ENCODE results near the gene TRIM29. TPM values are rescaled to one million over a fixed set of nuclear protein-coding genes. Genes with fewer than 3 reads are reported as not detected.
A peak's percentile ranks its signal among the peaks of the same experiment; 100 is the strongest.
"Not testable (repeated sequence)": the region's sequence is repeated elsewhere in the genome, so short reads cannot be mapped to it uniquely, and the experiment has no call there.

TRIM29 gene
- total and polyA plus RNA-seq, 2 experiments from 2014 or later = not detected

- H3K4me1 ChIP-seq (ENCODE audit: low read depth) = no peaks in the 10 kb centered on the region
- no peak for DNase-seq (ENCODE audit: low read depth in 1 of 2, low spot score in 1 of 2)
- H3K27me3 ChIP-seq = peaks cover 26% of the 10 kb centered on the region
- TF ChIP-seq CTCF (IDR thresholded peaks at IDR 0.05; ENCODE audit: low read depth, low read length) = no peak
- no peaks in the 10 kb centered on the region for H3K36me3 ChIP-seq
- no peak overlapping the region for H3K4me3 ChIP-seq
- H3K27ac ChIP-seq = no peak overlapping the region
- no peaks in the 10 kb centered on the region for H3K9me3 ChIP-seq (ENCODE audit: low read depth)
These were observed 44.5 kb upstream of the TRIM29 start for GRCh38 chr11:120182372-120182771.

- H3K27me3 ChIP-seq = peaks cover 35% of the 10 kb centered on the region
- H3K4me3 ChIP-seq = no peak overlapping the region
- TF ChIP-seq CTCF (IDR thresholded peaks at IDR 0.05; ENCODE audit: low read depth, low read length) = no peak
- no peaks in the 10 kb centered on the region for H3K36me3 ChIP-seq
- no peak overlapping the region for H3K27ac ChIP-seq
- H3K4me1 ChIP-seq (ENCODE audit: low read depth) = no peaks in the 10 kb centered on the region
- no peak for DNase-seq (ENCODE audit: low read depth in 1 of 2, low spot score in 1 of 2)
- no peaks in the 10 kb centered on the region for H3K9me3 ChIP-seq (ENCODE audit: low read depth)
These were observed 43.6 kb upstream of the TRIM29 start for GRCh38 chr11:120181376-120181975.

- H3K27ac ChIP-seq = no peak overlapping the region
- TF ChIP-seq CTCF (IDR thresholded peaks at IDR 0.05; ENCODE audit: low read depth, low read length) = peak; percentile 38
- peaks cover 43% of the 10 kb centered on the region for H3K27me3 ChIP-seq
- peak in 1 of 2 donors; percentile 49 for DNase-seq (ENCODE audit: low read depth in 1 of 2, low spot score in 1 of 2)
- no peaks in the 10 kb centered on the region for H3K9me3 ChIP-seq (ENCODE audit: low read depth)
- H3K4me3 ChIP-seq = no peak overlapping the region
- H3K4me1 ChIP-seq (ENCODE audit: low read depth) = no peaks in the 10 kb centered on the region
- no peaks in the 10 kb centered on the region for H3K36me3 ChIP-seq
These were observed 42.8 kb upstream of the TRIM29 start for GRCh38 chr11:120180551-120181232.

GRCh38 chr11:120180063-120180462 lies 42.1 kb upstream of the TRIM29 start:
- peaks cover 49% of the 10 kb centered on the region for H3K27me3 ChIP-seq
- not testable (repeated sequence) for H3K4me3 ChIP-seq; H3K27ac ChIP-seq; DNase-seq (ENCODE audit: low read depth in 1 of 2, low spot score in 1 of 2); H3K4me1 ChIP-seq (ENCODE audit: low read depth); H3K9me3 ChIP-seq (ENCODE audit: low read depth); H3K36me3 ChIP-seq

- Histone ChIP-seq H3K4me1 (ENCODE audit: low read depth) (no peaks in the 10 kb centered on the region), H3K36me3 (no peaks in the 10 kb centered on the region), H3K4me3 (no peak overlapping the region), H3K27me3 (peaks cover 58% of the 10 kb centered on the region), H3K27ac (no peak overlapping the region), H3K9me3 (ENCODE audit: low read depth) (no peaks in the 10 kb centered on the region)
- no peak for TF ChIP-seq CTCF (IDR thresholded peaks at IDR 0.05; ENCODE audit: low read depth, low read length)
- DNase-seq (ENCODE audit: low read depth in 1 of 2, low spot score in 1 of 2) = no peak
These were observed 41.3 kb upstream of the TRIM29 start for GRCh38 chr11:120179057-120179672.

- TF ChIP-seq CTCF (IDR thresholded peaks at IDR 0.05; ENCODE audit: low read depth, low read length) = no peak
- no peak overlapping the region for H3K27ac ChIP-seq
- no peak for DNase-seq (ENCODE audit: low read depth in 1 of 2, low spot score in 1 of 2)
- H3K4me1 ChIP-seq (ENCODE audit: low read depth) = no peaks in the 10 kb centered on the region
- no peaks in the 10 kb centered on the region for H3K36me3 ChIP-seq
- no peaks in the 10 kb centered on the region for H3K9me3 ChIP-seq (ENCODE audit: low read depth)
- no peak overlapping the region for H3K4me3 ChIP-seq
- peaks cover 64% of the 10 kb centered on the region for H3K27me3 ChIP-seq
These were observed 40.7 kb upstream of the TRIM29 start for GRCh38 chr11:120178561-120179056.

Data from cardiac muscle cell (in vitro differentiated cells and primary cell).